ENCODE measurements around the gene IRF9. TPM values are rescaled to one million over a fixed set of nuclear protein-coding genes. Genes with fewer than 3 reads are reported as not detected.

Gene IRF9
- total RNA-seq, 2 donors from 2014 or later: 74.8 to 86.1 TPM

GRCh38 chr14:24177041-24177825, 16.2 kb downstream of the IRF9 start:
- Histone ChIP-seq H3K27me3 (replicated peaks; ENCODE audit: insufficient read depth) (no peaks in the 10 kb centered on the region), H3K9me3 (no peaks in the 10 kb centered on the region), H3K4me3 (no peak overlapping the region), H3K36me3 (peaks cover 18% of the 10 kb centered on the region), H3K27ac (no peak overlapping the region), H3K4me1 (ENCODE audit: control insufficient read depth in 1 of 2, low read depth in 2 of 2) (peaks cover 0 to 4% of the 10 kb centered on the region in 2 donors)
- ATAC-seq (ENCODE audit: insufficient number of reproducible peaks, low FRiP score, low read depth) (no peak), DNase-seq (ENCODE audit: low spot score) (no peak)
- no peak for TF ChIP-seq CTCF (IDR thresholded peaks at IDR 0.05)

- ATAC-seq (ENCODE audit: insufficient number of reproducible peaks, low FRiP score, low read depth): no peak
- no peak for DNase-seq (ENCODE audit: low spot score)
- Histone ChIP-seq H3K36me3 (peaks cover 24% of the 10 kb centered on the region), H3K27me3 (replicated peaks; ENCODE audit: insufficient read depth) (no peaks in the 10 kb centered on the region), H3K4me1 (ENCODE audit: control insufficient read depth in 1 of 2, low read depth in 2 of 2) (no peaks in the 10 kb centered on the region), H3K27ac (no peak overlapping the region), H3K4me3 (no peak overlapping the region), H3K9me3 (no peaks in the 10 kb centered on the region)
- no peak for TF ChIP-seq CTCF (IDR thresholded peaks at IDR 0.05)
These were observed 16.8 kb downstream of the IRF9 start for GRCh38 chr14:24177891-24178290.

GRCh38 chr14:24178399-24179178, 17.5 kb downstream of the IRF9 start:
- DNase-seq (ENCODE audit: low spot score) (no peak), ATAC-seq (ENCODE audit: insufficient number of reproducible peaks, low FRiP score, low read depth) (no peak)
- Histone ChIP-seq H3K27ac (no peak overlapping the region), H3K36me3 (peaks cover 31% of the 10 kb centered on the region), H3K27me3 (replicated peaks; ENCODE audit: insufficient read depth) (no peaks in the 10 kb centered on the region), H3K9me3 (no peaks in the 10 kb centered on the region), H3K4me3 (no peak overlapping the region), H3K4me1 (ENCODE audit: control insufficient read depth in 1 of 2, low read depth in 2 of 2) (no peaks in the 10 kb centered on the region)
- TF ChIP-seq CTCF (IDR thresholded peaks at IDR 0.05): no peak

GRCh38 chr14:24179294-24179960, 18.4 kb downstream of the IRF9 start:
- Histone ChIP-seq H3K4me1 (ENCODE audit: control insufficient read depth in 1 of 2, low read depth in 2 of 2) (no peaks in the 10 kb centered on the region), H3K36me3 (peaks cover 38% of the 10 kb centered on the region), H3K27ac (peak overlapping the region; percentile 59 to 74), H3K27me3 (replicated peaks; ENCODE audit: insufficient read depth) (no peaks in the 10 kb centered on the region), H3K9me3 (no peaks in the 10 kb centered on the region), H3K4me3 (no peak overlapping the region)
- DNase-seq (ENCODE audit: low spot score) (no peak), ATAC-seq (ENCODE audit: insufficient number of reproducible peaks, low FRiP score, low read depth) (no peak)
- no peak for TF ChIP-seq CTCF (IDR thresholded peaks at IDR 0.05)

All from thoracic aorta (tissue), 2 donors.